K562 (cell line): ENCODE data around the gene METTL25.

Experiments used
- CTCF ChIP-seq, 3 experiments: IDR thresholded peaks in 2 of 3; conservative IDR thresholded peaks in 1 of 3; 2 replicates each; pipeline ENCODE4 v1.5.1; 2011 to 2012; ENCODE audit warnings: low read length in 3 of 3, mild to moderate bottlenecking in 3 of 3, control low read depth in 2 of 3, improper control_type of control experiment in 1 of 3, inconsistent platforms in 1 of 3, low read depth in 1 of 3, mixed read lengths in 1 of 3, moderate library complexity in 1 of 3; ENCODE audit not compliant: insufficient read depth in 2 of 3
- DPF2 ChIP-seq: fragments of 450-650 bp; IDR thresholded peaks from 2 replicates; pipeline ENCODE4 v1.6.1; 2016
- EP300 ChIP-seq: IDR thresholded peaks from 2 replicates; pipeline ENCODE4 v1.6.1; 2012; ENCODE audit warnings: low read length, improper control_type of control experiment
- MAFK ChIP-seq: IDR thresholded peaks from 2 replicates; pipeline ENCODE4 v1.6.1; 2011; ENCODE audit warnings: low read length, improper control_type of control experiment
- MEF2A ChIP-seq: IDR thresholded peaks from 2 replicates; pipeline ENCODE4 v1.6.1; 2011; ENCODE audit warnings: low read depth, mild to moderate bottlenecking, low read length, moderate library complexity; ENCODE audit not compliant: control insufficient read depth
- SRSF9 ChIP-seq: fragments of 200-400 bp; formaldehyde crosslinking; IDR thresholded peaks from 2 replicates; pipeline ENCODE4 v1.6.1; 2017; ENCODE audit warnings: low read depth, low read length, borderline replicate concordance
- TCF7 ChIP-seq: sonication (generic); IDR thresholded peaks from 2 replicates; pipeline ENCODE4 v1.6.1; 2016; ENCODE audit warnings: antibody characterized with exemption, borderline replicate concordance
- TSC22D4 ChIP-seq: fragments of 450-650 bp; IDR thresholded peaks from 2 replicates; pipeline ENCODE4 v1.6.1; 2016; ENCODE audit warnings: missing genetic modification characterization, missing biosample characterization, control low read depth
- U2AF1 ChIP-seq: fragments of 200-400 bp; formaldehyde crosslinking; optimal IDR thresholded peaks from 2 replicates; pipeline ENCODE3; 2017; ENCODE audit warnings: mild to moderate bottlenecking, low read depth, low read length, moderate library complexity
- TF ChIP-seq, protein P1 (sequence below): fragments of 250-450 bp; sonication (Bioruptor Pico); IDR thresholded peaks from 2 replicates; pipeline ENCODE4 v1.5.0; 2021
- TF ChIP-seq, protein P2 (sequence below): fragments of 250-450 bp; sonication (Bioruptor Pico); IDR thresholded peaks from 2 replicates; pipeline ENCODE4 v1.8.0; 2022; ENCODE audit warnings: moderate library complexity, mild to moderate bottlenecking, inconsistent platforms
- TF ChIP-seq, protein P3 (sequence below): sonication (generic); formaldehyde crosslinking; IDR thresholded peaks from 2 replicates; pipeline ENCODE4 v1.5.0; 2020; ENCODE audit warnings: missing genetic modification reagents

- no peak for TF ChIP-seq TSC22D4
- no peak for TF ChIP-seq DPF2
- no peak for TF ChIP-seq TCF7
- TF ChIP-seq MAFK: no peak
- TF ChIP-seq CTCF (IDR thresholded peaks at IDR 0.05 in 2 of 3, conservative IDR thresholded peaks at IDR 0.05 in 1 of 3; ENCODE audit: insufficient read depth in 2 of 3, low read depth in 1 of 3, low read length in 3 of 3): no peak
- TF ChIP-seq EP300: no peak
- TF ChIP-seq, protein P1, sequence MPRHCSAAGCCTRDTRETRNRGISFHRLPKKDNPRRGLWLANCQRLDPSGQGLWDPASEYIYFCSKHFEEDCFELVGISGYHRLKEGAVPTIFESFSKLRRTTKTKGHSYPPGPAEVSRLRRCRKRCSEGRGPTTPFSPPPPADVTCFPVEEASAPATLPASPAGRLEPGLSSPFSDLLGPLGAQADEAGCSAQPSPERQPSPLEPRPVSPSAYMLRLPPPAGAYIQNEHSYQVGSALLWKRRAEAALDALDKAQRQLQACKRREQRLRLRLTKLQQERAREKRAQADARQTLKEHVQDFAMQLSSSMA (CRISPR knock-in tag): no peak
- TF ChIP-seq SRSF9: no peak
- TF ChIP-seq, protein P2, sequence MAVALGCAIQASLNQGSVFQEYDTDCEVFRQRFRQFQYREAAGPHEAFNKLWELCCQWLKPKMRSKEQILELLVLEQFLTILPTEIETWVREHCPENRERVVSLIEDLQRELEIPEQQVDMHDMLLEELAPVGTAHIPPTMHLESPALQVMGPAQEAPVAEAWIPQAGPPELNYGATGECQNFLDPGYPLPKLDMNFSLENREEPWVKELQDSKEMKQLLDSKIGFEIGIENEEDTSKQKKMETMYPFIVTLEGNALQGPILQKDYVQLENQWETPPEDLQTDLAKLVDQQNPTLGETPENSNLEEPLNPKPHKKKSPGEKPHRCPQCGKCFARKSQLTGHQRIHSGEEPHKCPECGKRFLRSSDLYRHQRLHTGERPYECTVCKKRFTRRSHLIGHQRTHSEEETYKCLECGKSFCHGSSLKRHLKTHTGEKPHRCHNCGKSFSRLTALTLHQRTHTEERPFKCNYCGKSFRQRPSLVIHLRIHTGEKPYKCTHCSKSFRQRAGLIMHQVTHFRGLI (CRISPR knock-in tag): no peak
- no peak for TF ChIP-seq U2AF1
- TF ChIP-seq MEF2A: no peak
- TF ChIP-seq, protein P3, sequence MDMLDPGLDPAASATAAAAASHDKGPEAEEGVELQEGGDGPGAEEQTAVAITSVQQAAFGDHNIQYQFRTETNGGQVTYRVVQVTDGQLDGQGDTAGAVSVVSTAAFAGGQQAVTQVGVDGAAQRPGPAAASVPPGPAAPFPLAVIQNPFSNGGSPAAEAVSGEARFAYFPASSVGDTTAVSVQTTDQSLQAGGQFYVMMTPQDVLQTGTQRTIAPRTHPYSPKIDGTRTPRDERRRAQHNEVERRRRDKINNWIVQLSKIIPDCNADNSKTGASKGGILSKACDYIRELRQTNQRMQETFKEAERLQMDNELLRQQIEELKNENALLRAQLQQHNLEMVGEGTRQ (CRISPR knock-in tag): no peak
Observed at GRCh38 chr12:82510386-82510785, 152.1 kb downstream of the METTL25 start.
